GM06990 (cell line): ENCODE measurements around the gene WDR13.

Experiments used
- DNase-seq: peaks from one replicate; pipeline ENCODE4 v3.0.0-alpha.2; 2011; ENCODE audit not compliant: insufficient read length; ENCODE audit errors: extremely low read depth
- H3K27me3 ChIP-seq: replicated peaks from 2 replicates; pipeline ENCODE4 v1.6.0; 2011; ENCODE audit warnings: low read length; ENCODE audit not compliant: control insufficient read depth, insufficient read depth
- H3K36me3 ChIP-seq: 2 replicates; pipeline ENCODE4 v1.5.1; 2011; ENCODE audit warnings: low read length; ENCODE audit not compliant: control insufficient read depth, insufficient read depth
- H3K4me3 ChIP-seq: replicated peaks from 2 replicates; pipeline ENCODE4 v1.5.1; 2011; ENCODE audit warnings: low read depth, mild to moderate bottlenecking, control low read depth, low read length
- TF ChIP-seq, protein P1 (sequence below): IDR thresholded peaks from 2 replicates; pipeline ENCODE4 v1.5.1; 2011; ENCODE audit warnings: low read length, control low read depth, mild to moderate bottlenecking, inconsistent platforms; ENCODE audit not compliant: insufficient read depth, poor library complexity, severe bottlenecking

The WDR13 gene

DNA sequence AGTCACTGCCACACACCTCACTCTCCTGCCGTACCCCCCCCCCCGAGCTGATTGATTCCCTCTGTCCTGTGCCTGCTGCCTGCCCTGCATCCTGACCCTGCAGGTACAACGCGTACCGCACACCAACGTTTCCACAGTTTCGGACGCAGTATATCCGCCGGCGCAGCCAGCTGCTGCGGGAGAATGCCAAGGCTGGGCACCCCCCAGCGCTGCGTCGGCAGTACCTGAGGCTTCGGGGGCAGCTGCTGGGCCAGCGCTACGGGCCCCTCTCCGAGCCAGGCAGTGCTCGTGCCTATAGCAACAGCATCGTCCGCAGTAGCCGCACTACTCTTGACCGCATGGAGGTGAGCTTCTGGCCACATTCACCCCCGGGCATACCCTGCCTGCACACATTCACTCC is 1.3 kb downstream of the WDR13 start:
- TF ChIP-seq, protein P1, sequence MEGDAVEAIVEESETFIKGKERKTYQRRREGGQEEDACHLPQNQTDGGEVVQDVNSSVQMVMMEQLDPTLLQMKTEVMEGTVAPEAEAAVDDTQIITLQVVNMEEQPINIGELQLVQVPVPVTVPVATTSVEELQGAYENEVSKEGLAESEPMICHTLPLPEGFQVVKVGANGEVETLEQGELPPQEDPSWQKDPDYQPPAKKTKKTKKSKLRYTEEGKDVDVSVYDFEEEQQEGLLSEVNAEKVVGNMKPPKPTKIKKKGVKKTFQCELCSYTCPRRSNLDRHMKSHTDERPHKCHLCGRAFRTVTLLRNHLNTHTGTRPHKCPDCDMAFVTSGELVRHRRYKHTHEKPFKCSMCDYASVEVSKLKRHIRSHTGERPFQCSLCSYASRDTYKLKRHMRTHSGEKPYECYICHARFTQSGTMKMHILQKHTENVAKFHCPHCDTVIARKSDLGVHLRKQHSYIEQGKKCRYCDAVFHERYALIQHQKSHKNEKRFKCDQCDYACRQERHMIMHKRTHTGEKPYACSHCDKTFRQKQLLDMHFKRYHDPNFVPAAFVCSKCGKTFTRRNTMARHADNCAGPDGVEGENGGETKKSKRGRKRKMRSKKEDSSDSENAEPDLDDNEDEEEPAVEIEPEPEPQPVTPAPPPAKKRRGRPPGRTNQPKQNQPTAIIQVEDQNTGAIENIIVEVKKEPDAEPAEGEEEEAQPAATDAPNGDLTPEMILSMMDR: no peak
- H3K4me3 ChIP-seq: peak overlapping the region; percentile 89
- no peaks in the 10 kb centered on the region for H3K27me3 ChIP-seq

DNA sequence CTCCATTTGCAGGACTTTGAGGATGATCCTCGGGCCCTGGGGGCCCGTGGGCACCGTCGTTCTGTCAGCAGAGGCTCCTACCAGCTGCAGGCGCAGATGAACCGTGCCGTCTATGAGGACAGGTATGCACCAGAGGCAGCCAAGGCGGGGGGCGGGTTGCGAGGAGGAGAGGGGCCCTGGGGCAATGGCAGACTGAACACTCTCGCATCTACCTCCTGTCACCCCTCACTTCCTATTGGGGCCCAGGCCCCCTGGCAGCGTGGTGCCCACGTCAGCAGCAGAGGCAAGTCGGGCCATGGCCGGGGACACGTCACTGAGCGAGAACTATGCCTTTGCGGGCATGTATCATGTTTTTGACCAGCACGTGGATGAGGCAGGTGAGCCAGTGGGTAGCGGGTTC is 2.0 kb downstream of the WDR13 start:
- DNase-seq: no peak
- H3K36me3 ChIP-seq: peaks cover 2% of the 10 kb centered on the region

More for the DNA sequence above, 1.3 kb downstream of the WDR13 start:
- peaks cover 2% of the 10 kb centered on the region for H3K36me3 ChIP-seq
- DNase-seq: no peak

DNA sequence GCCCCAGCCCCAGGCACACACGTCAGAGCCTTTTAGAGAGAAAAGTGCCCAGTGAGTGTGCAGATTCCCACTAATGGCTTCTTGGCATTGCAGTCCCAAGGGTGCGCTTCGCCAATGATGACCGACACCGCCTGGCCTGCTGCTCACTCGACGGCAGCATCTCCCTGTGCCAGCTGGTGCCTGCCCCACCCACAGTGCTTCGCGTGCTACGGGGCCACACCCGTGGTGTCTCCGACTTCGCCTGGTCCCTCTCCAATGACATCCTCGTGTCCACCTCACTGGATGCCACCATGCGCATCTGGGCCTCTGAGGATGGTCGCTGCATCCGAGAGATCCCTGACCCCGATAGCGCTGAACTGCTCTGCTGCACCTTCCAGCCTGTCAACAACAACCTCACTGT is 2.9 kb downstream of the WDR13 start:
- Histone ChIP-seq H3K4me3 (no peak overlapping the region), H3K27me3 (no peaks in the 10 kb centered on the region), H3K36me3 (peaks cover 2% of the 10 kb centered on the region)
- TF ChIP-seq, protein P1: no peak
- no peak for DNase-seq

More for the DNA sequence above, 2.0 kb downstream of the WDR13 start:
- Histone ChIP-seq H3K4me3 (no peak overlapping the region), H3K27me3 (no peaks in the 10 kb centered on the region)
- TF ChIP-seq, protein P1: no peak

DNA sequence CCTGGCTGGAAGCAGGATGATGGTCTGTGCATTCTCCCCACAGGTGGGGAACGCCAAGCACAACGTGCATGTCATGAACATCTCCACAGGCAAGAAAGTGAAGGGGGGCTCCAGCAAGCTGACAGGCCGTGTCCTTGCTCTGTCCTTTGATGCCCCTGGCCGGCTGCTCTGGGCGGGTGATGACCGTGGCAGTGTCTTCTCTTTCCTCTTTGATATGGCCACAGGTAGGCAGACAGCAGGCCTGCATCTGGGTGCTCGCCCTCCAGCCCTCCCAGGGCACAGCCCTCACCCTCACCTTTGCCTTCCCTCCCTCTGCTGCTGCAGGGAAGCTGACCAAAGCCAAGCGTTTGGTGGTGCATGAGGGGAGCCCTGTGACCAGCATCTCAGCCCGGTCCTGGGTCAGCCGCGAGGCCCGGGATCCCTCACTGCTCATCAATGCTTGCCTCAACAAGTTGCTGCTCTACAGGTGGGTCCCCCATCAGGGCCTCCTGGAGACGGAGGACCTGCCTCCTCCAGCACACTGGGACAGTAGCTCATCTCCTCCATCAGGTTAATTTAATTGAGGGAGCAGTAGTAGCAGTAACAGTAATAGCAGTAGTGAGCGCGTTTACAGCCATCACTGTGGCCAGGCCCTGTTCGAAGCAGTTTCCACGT is 4.6 kb downstream of the WDR13 start:
- Histone ChIP-seq H3K36me3 (peaks cover 2% of the 10 kb centered on the region), H3K4me3 (no peak overlapping the region), H3K27me3 (no peaks in the 10 kb centered on the region)
- TF ChIP-seq, protein P1: no peak
- DNase-seq: no peak

DNA sequence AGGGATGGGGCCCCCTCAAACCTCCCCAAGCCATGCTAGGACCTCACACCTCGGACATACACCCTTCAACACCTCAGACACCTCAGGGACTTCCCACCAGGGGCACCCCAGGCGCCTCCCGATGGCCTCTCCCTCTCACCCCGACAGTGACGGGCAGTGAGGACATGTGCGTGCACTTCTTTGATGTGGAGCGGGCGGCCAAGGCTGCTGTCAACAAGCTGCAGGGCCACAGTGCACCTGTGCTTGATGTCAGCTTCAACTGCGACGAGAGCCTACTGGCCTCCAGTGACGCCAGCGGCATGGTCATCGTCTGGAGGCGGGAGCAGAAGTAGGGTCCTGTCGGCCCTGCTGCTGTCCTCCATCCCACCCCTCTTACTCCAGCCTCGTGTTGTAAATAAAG is 7.4 kb downstream of the WDR13 start:
- Histone ChIP-seq H3K4me3 (no peak overlapping the region), H3K27me3 (no peaks in the 10 kb centered on the region), H3K36me3 (peaks cover 2% of the 10 kb centered on the region)
- TF ChIP-seq, protein P1: no peak
- no peak for DNase-seq

DNA sequence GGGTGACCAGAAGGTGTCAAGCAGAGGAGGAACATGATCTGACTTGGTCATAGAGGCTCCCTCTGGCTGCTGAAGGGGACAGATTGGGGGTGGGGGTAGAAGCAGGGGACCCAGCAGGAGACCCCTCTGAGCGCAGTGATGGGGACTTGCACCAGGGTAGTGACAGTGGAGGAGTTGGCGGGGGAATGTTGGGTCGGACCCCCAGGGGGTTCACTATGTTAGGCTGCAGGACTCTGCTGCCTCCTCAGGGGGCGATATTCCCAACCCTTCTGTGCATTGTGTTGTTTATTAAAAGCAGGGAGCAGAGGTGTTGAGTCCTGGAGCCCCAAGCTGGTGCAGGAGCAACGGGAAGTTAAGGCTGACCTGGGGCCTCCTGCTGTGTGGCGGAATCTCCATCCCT is 8.8 kb downstream of the WDR13 start:
- H3K4me3 ChIP-seq: no peak overlapping the region
- no peaks in the 10 kb centered on the region; the same call in 1 of the 2 replicates for H3K36me3 ChIP-seq
- TF ChIP-seq, protein P1: no peak
- no peaks in the 10 kb centered on the region for H3K27me3 ChIP-seq
- DNase-seq: no peak
